Gastroesophageal sphincter (tissue), 4 donors: ENCODE results near the gene SCFD2. TPM values are rescaled to one million over a fixed set of nuclear protein-coding genes. Genes with fewer than 3 reads are reported as not detected.
A peak's percentile ranks its signal among the peaks of the same experiment; 100 is the strongest.

Experiments used
- ATAC-seq: fragments of 150-250 bp; one replicate; pipeline ENCODE4 v1.9.1; 2016; ENCODE audit warnings: mild to moderate bottlenecking, moderate library complexity
- H3K27ac ChIP-seq, 4 donors: fragments of 200-600 bp; sonication (generic) in 3 of 4; 1 replicate in 3 of 4; 2 replicates in 1 of 4; pipeline ENCODE4 v1.5.1; 2016 to 2019
- H3K27me3 ChIP-seq: fragments of 200-600 bp; sonication (generic); one replicate; pipeline ENCODE4 v1.5.1; 2019
- H3K36me3 ChIP-seq, 2 donors: fragments of 200-600 bp; sonication (generic); one replicate each; pipeline ENCODE4 v1.5.1; 2019; ENCODE audit warnings: control low read depth in 1 of 2
- H3K4me1 ChIP-seq, 3 donors: fragments of 200-600 bp; sonication (generic); 1 replicate in 2 of 3; 2 replicates in 1 of 3; pipeline ENCODE4 v1.5.1; 2016 to 2019; ENCODE audit warnings: control low read depth in 2 of 3
- H3K4me3 ChIP-seq, 2 donors: fragments of 200-600 bp; sonication (generic); one replicate each; pipeline ENCODE4 v1.5.1; 2019; ENCODE audit warnings: mild to moderate bottlenecking in 1 of 2, moderate library complexity in 1 of 2
- H3K9me3 ChIP-seq, 3 donors: fragments of 200-600 bp; sonication (generic); one replicate each; pipeline ENCODE4 v1.5.1; 2017 to 2019; ENCODE audit warnings: control low read depth in 2 of 3
- EP300 ChIP-seq: sonication (generic); formaldehyde crosslinking; IDR thresholded peaks from one replicate; pipeline ENCODE4 v1.6.1; 2017; ENCODE audit warnings: antibody characterized with exemption, mild to moderate bottlenecking
- POLR2A ChIP-seq, 2 donors: fragments of 450-650 bp; IDR thresholded peaks; one replicate each; pipeline ENCODE4 v1.6.1; 2017; ENCODE audit warnings: antibody characterized with exemption in 2 of 2, mild to moderate bottlenecking in 2 of 2, moderate library complexity in 1 of 2
- POLR2AphosphoS5 ChIP-seq: sonication (generic); formaldehyde crosslinking; IDR thresholded peaks from one replicate; pipeline ENCODE4 v1.6.1; 2017; ENCODE audit warnings: antibody characterized with exemption
- WGBS, 2 donors: methylation state at CpG; one replicate each; pipeline ENCODE4 v1.1.5; 2018; ENCODE audit warnings: low coverage in 1 of 2; 5-methylcytosine and 5-hydroxymethylcytosine counted together
- total RNA-seq, 4 donors: library from RNA; depleted of rRNA; stranded (reverse); fragments of >200 nt; gene quantifications; one replicate each; pipeline ENCODE4 v1.1.0, GENCODE V29; 2016
- TF ChIP-seq, protein P1 (sequence below), 4 experiments: fragments of 200-600 bp in 2 of 4; fragments of 450-650 bp in 2 of 4; sonication (generic) in 1 of 4; IDR thresholded peaks; one replicate each; pipeline ENCODE4 v1.5.1; 2017 to 2019; ENCODE audit warnings: antibody characterized with exemption in 4 of 4, mild to moderate bottlenecking in 2 of 4, moderate library complexity in 2 of 4

SCFD2 gene
- total RNA-seq, 4 donors from 2014 or later = 8.9 to 17.6 (median 14.6) TPM

DNA sequence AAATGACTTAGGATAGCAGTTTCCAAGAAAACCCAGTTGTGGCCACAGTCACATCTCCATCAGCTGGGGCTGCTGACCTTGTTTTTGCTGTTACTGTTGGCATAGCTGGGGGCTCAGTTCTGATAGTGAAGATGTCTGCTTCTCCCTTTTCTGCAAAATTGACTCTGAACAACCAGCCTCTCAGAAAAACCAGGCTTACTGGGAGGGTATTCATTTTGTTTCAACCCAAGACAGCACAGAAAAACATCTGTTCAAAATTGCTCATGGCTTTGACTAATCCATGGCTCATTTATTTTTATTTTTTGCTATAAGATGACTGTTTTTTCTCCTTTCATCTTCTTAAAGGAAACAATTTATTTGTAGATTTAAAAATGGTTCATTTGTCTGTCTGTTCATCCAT lies 450.7 kb downstream of the SCFD2 start:
- Histone ChIP-seq H3K4me3 (no peak overlapping the region), H3K4me1 (no peaks in the 10 kb centered on the region), H3K36me3 (no peaks in the 10 kb centered on the region), H3K27ac (no peak overlapping the region), H3K27me3 (no peaks in the 10 kb centered on the region), H3K9me3 (no peaks in the 10 kb centered on the region)
- no peak for ATAC-seq
- TF ChIP-seq POLR2AphosphoS5 = no peak
- no peak for TF ChIP-seq POLR2A (IDR thresholded peaks at IDR 0.05)
- TF ChIP-seq, protein P1, sequence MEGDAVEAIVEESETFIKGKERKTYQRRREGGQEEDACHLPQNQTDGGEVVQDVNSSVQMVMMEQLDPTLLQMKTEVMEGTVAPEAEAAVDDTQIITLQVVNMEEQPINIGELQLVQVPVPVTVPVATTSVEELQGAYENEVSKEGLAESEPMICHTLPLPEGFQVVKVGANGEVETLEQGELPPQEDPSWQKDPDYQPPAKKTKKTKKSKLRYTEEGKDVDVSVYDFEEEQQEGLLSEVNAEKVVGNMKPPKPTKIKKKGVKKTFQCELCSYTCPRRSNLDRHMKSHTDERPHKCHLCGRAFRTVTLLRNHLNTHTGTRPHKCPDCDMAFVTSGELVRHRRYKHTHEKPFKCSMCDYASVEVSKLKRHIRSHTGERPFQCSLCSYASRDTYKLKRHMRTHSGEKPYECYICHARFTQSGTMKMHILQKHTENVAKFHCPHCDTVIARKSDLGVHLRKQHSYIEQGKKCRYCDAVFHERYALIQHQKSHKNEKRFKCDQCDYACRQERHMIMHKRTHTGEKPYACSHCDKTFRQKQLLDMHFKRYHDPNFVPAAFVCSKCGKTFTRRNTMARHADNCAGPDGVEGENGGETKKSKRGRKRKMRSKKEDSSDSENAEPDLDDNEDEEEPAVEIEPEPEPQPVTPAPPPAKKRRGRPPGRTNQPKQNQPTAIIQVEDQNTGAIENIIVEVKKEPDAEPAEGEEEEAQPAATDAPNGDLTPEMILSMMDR (IDR thresholded peaks at IDR 0.05) = no peak
- no peak for TF ChIP-seq EP300

DNA sequence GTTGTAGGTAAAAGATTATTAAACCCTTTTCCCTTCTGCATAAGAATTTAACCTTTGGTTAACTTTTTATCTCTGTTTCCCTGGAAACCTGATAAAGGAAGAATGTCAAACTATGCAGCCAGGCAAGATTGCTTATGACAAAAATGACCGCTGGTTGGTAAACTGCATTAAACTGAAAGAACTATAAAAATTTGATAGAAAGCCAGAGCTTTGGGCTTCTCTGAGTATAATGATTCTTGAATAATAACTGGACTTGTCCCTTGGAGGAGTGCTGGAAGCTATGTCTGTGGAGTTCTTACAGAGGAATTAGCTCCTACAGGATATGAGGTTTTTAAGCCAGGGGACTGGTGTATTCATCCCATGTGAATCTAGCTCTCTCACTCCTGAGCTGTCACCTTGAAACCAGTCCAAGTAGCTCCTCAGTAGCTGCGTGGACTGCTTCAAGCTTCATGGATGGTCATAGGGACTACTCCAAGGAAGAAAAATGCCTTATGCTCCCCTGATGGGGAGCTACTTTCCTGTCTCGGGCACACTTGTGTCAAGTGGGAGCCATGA lies 451.7 kb downstream of the SCFD2 start:
- TF ChIP-seq POLR2A (IDR thresholded peaks at IDR 0.05) = no peak
- TF ChIP-seq, protein P1 (IDR thresholded peaks at IDR 0.05) = no peak
- no peak for TF ChIP-seq EP300
- no peak for TF ChIP-seq POLR2AphosphoS5
- H3K27ac ChIP-seq = no peak overlapping the region
- H3K4me1 ChIP-seq = no peaks in the 10 kb centered on the region
- no peak overlapping the region for H3K4me3 ChIP-seq
- WGBS, 2 donors = 59 to 90% methylated on average over 2 to 3 of the region's 3 CpGs
- no peak for ATAC-seq
- H3K27me3 ChIP-seq = no peaks in the 10 kb centered on the region
- H3K36me3 ChIP-seq = no peaks in the 10 kb centered on the region
- H3K9me3 ChIP-seq = no peaks in the 10 kb centered on the region

DNA sequence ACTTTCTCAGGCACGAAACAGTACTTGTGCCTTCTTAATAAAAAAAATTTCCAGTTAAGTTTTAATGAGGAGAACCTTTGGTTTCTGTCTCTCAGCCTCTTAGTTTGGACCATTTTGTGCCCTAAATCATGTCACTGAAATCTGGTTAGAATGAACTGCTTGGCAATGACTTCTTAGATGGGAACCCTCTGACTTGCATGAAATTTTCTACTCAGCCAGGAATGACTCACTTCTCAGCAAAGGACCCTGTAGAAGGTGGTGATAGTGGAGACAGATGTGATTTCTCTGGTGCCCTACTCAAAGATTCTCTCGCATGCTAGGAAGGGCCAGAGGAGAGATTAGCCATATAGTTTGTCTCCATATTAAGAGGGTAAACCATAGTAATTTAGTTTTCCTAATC lies 453.3 kb downstream of the SCFD2 start:
- no peak overlapping the region for H3K27ac ChIP-seq
- H3K4me1 ChIP-seq = no peaks in the 10 kb centered on the region
- H3K9me3 ChIP-seq = no peaks in the 10 kb centered on the region
- H3K27me3 ChIP-seq = no peaks in the 10 kb centered on the region
- no peak for ATAC-seq
- TF ChIP-seq POLR2AphosphoS5 = no peak
- no peak for TF ChIP-seq POLR2A (IDR thresholded peaks at IDR 0.05)
- TF ChIP-seq, protein P1 (IDR thresholded peaks at IDR 0.05) = no peak
- no peak for TF ChIP-seq EP300
- H3K4me3 ChIP-seq = no peak overlapping the region
- WGBS, 2 donors = 78 to 88% methylated on average over 2 of the region's 2 CpGs
- no peaks in the 10 kb centered on the region for H3K36me3 ChIP-seq

DNA sequence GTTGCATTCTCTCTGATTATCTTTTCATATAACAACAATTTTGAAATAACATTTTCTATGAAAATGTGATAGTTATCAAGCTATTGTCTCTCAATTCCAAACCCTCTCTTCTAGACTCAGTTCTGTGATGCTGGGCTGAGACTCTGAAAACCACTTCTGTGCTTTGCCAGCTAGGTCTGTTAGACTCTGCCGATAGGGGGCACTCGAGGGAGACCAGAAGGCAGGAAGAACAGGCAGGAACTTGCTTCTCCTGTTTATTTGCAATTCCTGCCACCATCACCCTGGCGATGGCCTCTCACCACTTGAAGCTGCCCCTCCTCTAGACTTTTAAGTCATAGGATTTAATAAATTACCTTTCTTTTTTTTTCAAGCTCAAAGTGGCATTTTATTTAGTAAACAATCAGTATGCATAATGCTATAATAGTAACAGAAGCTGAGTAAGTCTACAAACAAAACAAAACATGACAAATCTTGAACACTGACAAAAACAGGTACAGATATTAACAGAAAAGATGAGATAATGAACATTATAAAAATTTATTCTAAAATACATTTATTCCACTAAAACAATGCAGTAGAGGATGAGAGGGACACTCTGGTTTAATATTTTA lies 454.1 kb downstream of the SCFD2 start:
- TF ChIP-seq EP300 (no peak), POLR2AphosphoS5 (no peak), POLR2A (IDR thresholded peaks at IDR 0.05) (no peak)
- TF ChIP-seq, protein P1 (IDR thresholded peaks at IDR 0.05) = peak; percentile 32 to 67 (median 46)
- Histone ChIP-seq H3K4me3 (no peak overlapping the region), H3K27ac (no peak overlapping the region), H3K27me3 (no peaks in the 10 kb centered on the region), H3K4me1 (no peaks in the 10 kb centered on the region), H3K9me3 (no peaks in the 10 kb centered on the region), H3K36me3 (no peaks in the 10 kb centered on the region)
- no peak for ATAC-seq
- 10 to 20% methylated on average over 3 of the region's 3 CpGs for WGBS, 2 donors

DNA sequence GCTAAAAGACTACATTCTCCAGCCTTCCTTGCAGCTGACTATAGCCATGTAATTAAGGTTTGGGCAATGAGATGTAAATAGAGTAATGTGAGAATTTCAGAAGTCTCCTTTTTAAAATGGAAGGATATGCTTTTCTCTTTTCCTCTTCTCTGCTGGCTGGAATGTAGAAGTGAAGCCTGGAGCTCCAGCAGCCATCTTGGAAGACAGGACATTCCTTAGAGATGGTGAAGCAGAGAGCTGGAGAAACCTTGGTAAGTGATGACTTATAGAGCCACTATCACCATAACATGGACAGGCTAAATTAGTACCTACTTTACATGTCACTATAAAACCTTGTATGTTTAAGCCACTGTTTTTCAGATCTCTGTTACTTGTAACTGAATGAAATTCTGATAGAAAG lies 455.7 kb downstream of the SCFD2 start:
- no peak for ATAC-seq
- H3K27me3 ChIP-seq = no peaks in the 10 kb centered on the region
- H3K4me1 ChIP-seq = no peaks in the 10 kb centered on the region
- H3K4me3 ChIP-seq = no peak overlapping the region
- no peaks in the 10 kb centered on the region for H3K9me3 ChIP-seq
- H3K27ac ChIP-seq = no peak overlapping the region
- TF ChIP-seq POLR2AphosphoS5 (no peak), EP300 (no peak), POLR2A (IDR thresholded peaks at IDR 0.05) (no peak)
- TF ChIP-seq, protein P1 (IDR thresholded peaks at IDR 0.05) = no peak
- peaks cover 0 to 9% of the 10 kb centered on the region in 2 donors for H3K36me3 ChIP-seq
